Central memory CD4-positive, alpha-beta T cell (primary cell): ENCODE measurements around the gene LRRC10B.

Experiments used
- DNase-seq: peaks from one replicate; pipeline ENCODE4 v3.0.0; 2022

Gene LRRC10B

GRCh38 chr11:61487342-61488025 lies 21.1 kb upstream of the LRRC10B start:
- no peak for DNase-seq

- DNase-seq: no peak
Observed at GRCh38 chr11:61488651-61489291, 19.8 kb upstream of the LRRC10B start.

GRCh38 chr11:61489833-61490721 lies 18.5 kb upstream of the LRRC10B start:
- no peak for DNase-seq

GRCh38 chr11:61491736-61492395 lies 16.7 kb upstream of the LRRC10B start:
- no peak for DNase-seq

- DNase-seq: no peak
Observed at GRCh38 chr11:61494381-61494961, 14.1 kb upstream of the LRRC10B start.

GRCh38 chr11:61495801-61496601 lies 12.5 kb upstream of the LRRC10B start:
- no peak for DNase-seq

GRCh38 chr11:61496602-61497400 lies 11.7 kb upstream of the LRRC10B start:
- DNase-seq: no peak

GRCh38 chr11:61497473-61497872 lies 11.1 kb upstream of the LRRC10B start:
- DNase-seq: no peak

- DNase-seq: no peak
Observed at GRCh38 chr11:61497876-61498275, 10.7 kb upstream of the LRRC10B start.

GRCh38 chr11:61498767-61499341 lies 9.7 kb upstream of the LRRC10B start:
- no peak for DNase-seq

GRCh38 chr11:61499816-61500491 lies 8.6 kb upstream of the LRRC10B start:
- no peak for DNase-seq

- DNase-seq: no peak
Observed at GRCh38 chr11:61502522-61502921, 6.0 kb upstream of the LRRC10B start.

GRCh38 chr11:61503135-61503770 lies 5.3 kb upstream of the LRRC10B start:
- no peak for DNase-seq

GRCh38 chr11:61505106-61505505 lies 3.4 kb upstream of the LRRC10B start:
- DNase-seq: no peak

GRCh38 chr11:61505640-61506155 lies 2.9 kb upstream of the LRRC10B start:
- DNase-seq: no peak

- DNase-seq: no peak
Observed at GRCh38 chr11:61507012-61507768, 1.4 kb upstream of the LRRC10B start.

GRCh38 chr11:61509043-61510029 lies 787 bp downstream of the LRRC10B start:
- peak; percentile 21 for DNase-seq
